ENCODE measurements around the gene PRR30.
"Not testable (repeated sequence)": the region's sequence is repeated elsewhere in the genome, so short reads cannot be mapped to it uniquely, and the experiment has no call there.

PRR30 gene

DNA sequence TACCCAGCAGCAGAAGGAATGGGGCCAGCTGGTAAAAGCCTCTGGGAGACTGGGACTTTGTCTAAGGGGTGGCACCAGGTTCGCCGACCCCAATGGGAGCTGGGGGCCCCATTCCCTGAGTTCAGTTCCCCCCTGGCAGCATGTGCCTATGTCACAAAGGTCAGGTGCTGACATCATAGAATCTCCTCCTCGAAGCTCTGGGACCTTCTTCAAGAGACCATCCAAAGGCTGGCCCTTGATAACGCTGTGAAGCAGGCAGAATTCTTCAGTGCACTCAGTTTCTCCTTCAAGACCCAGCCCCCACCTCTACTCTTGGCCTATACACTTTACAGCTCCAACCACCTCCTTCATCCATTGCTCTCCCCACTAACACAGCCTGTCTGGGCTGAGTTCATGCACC is at the start of gene PRR30:
Gene PRR30, minus strand, starts transcription at position 101 of the 400 bp plus-strand sequence. CDS start 1,081 bp downstream, outside the sequence.
- no peak for DNase-seq (ENCODE audit: low read depth)

DNA sequence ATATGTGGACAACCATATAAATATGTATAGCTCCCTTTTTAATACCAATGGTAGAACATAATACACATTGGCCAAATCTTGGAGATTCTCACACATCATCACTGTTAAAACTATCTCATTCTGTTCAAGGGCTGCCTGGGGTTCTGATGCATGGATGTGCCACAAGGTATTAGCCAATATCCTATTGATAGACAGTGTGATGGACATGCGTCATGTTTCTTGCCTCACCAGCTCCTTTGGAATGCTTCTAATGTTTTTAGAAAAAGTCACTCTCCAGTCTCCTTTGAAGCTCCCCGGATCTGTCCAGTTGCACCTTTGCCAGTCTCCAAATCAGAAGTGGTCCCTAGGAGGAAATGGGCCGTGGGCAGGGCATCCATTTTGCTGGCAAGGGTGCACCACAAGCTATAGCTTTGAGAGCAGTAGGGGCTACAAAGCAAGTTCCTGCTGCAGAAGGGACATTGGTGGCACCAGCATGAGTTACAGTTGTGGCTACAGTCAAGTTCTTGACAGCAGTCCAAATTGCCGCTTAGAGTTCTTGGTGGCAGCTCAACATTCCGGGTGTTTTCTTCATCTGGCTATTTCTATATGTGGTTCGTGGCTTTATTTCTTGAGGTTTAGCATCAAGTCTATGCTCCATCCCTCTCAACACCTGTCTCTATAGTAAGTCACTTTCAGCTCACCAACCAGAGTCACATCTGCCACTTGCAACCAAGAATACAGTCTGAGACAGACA is 47.6 kb upstream of the PRR30 start:
- no peak for DNase-seq (ENCODE audit: low read depth)

DNA sequence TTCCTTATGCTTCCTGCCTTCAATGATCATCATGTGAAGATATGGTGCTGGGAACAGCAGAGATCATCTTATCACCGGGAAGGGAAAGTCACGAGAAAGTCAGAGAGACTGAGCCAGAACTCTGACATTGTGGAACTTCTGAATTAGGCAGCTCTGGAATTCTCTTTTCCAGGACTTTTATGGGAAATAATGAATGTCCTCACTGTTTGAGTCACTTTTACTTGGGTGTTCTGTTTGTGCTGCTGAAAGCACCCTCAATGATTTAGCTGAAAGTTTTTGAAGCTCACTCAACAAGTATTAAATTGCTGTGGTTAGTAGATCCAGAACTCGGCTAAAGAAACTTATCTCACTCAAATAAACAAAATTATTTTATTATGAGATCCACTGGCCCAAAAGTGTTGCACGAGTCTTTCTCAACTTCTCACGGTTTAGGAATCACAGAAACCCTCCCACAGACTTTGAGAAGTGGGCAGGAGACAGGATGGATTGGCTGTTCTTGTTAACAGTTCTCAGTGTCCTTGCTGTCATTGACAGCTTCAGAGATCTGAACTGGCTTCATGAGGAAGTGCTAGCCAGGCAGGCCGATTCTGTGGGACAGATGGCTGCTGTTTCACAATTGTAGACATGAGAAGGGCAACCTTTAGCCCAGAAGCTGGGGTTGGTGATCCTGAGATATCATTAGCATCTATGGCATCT is 46.3 kb upstream of the PRR30 start:
- DNase-seq (ENCODE audit: low read depth): peak; percentile 93

DNA sequence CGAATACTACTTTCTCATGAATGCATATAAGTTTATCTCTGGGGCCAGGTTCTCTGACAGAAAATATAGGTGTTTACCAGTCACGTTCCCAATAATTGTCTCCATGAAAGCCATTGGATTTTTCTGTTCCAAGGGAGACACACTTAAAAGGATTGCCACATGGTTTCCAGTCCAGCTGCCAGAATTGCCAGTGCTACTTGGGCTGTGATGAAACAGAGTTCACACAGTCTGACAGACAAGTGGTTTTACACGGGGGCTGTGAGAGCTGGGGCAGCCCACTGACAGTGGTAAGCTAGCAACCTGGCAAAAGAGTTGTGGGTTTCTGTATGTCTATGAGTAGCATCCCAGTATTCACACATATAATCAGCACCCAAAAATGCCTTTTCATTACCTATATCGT is 44.9 kb upstream of the PRR30 start:
- no peak for DNase-seq (ENCODE audit: low read depth)

DNA sequence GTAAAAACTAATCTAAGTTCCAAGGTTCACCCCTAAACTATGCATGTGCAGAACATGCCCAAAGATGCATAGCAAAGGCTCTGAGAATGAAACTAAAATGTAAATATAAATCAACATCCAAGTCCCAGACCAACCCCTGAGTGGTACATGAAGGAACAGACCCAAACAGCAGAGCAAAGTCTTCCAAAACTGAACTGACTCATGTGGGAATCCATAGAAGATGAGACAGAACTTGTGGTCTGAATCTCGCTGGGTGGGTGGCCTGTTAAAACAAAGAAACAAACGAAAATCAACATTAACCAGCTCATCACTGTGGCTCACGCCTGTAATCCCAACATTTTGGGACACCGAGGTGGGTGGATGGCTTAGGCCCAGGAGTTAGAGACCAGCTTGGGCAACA is 43.1 kb upstream of the PRR30 start:
- DNase-seq (ENCODE audit: low read depth): no peak

DNA sequence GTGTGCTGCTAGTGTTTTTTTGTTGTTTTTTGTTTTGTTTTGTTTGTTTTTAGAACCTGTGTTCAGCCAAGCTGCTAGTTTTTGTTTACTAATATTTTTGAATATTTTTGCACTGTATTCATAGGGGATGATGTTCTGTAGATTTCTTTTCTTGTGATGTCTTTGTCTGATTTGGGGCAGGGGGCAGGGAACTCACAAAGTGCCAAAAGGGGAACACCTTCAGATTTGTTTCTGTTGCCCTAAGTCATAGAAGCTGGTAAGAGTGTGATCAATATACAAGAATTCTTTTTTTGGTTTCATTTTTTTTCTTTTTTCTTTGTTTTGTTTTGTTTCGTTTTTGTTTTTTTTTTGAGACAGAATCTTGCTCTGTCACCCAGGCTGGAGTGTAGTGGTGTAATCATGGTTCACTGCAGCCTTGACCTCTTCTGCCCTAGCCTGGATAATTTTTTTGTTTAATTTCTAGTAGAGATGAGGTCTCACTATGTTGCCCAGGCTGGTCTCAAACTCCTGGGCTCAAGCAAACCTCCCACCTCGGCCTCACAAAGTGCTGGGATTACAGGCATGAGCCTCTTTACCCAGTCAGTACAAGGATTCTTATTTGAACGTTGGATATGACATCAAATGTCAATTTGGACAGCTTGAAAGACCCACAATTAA is 40.3 kb upstream of the PRR30 start:
- no peak for DNase-seq (ENCODE audit: low read depth)

DNA sequence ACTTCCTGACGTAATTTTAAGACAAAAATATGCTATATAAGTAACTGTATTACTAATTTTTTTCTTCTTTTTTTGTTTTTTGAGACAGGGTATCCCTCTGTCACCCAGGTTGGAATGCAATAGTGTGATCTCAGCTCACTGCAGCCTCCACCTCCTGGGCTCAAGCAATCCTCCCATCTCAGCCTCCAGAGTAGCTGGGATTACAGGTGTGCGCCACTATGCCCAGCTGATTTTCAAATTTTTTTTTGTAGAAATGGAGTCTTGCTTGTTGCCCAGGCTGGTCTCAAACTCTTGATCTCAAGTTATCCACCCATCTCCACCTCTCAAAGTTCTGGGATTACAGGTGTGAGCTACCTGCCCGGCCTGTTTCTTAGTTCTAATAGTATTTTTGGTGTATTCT is 39.3 kb upstream of the PRR30 start:
- no peak for DNase-seq (ENCODE audit: low read depth)

DNA sequence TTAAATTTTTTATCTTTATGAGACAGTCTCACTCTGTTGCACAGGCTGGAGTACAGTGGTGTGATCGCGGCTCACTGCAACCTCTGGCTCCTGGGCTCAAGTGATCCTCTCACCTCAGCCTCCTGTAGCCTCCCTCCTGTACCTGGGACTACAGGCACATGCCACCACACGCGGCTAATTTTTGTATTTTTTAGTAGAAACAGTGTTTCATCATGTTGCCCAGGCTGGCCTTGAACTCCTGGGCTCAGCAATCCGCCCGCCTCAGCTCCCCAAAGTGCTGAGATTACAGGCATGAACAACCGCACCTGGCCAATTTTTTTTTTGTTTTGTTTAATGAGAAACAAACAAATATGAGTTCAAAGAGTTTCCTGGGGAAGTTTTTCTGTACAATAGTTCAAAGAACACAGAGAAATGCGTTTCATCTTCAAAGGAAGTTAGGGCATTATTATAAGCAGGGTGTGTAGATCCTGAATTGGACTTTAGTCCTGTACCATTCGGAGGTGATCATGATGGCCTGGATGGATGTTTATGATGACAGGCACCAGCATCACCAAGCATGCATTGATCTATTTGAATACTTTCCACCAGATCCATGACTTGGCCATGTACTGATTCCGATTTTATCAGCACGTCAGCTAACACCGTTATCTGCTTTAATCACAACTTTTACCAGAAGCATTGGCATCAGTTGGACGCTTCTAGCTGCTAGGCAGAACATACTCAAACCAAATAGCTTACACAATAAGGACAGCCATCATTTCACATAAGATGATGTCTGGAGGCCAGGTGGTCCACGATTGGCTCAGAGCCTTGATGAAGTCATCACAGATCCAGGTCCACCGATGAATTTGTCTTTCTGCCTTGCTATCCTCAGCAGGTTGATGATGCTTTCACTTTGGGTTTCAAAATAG is 38.5 kb upstream of the PRR30 start:
- DNase-seq (ENCODE audit: low read depth): no peak

DNA sequence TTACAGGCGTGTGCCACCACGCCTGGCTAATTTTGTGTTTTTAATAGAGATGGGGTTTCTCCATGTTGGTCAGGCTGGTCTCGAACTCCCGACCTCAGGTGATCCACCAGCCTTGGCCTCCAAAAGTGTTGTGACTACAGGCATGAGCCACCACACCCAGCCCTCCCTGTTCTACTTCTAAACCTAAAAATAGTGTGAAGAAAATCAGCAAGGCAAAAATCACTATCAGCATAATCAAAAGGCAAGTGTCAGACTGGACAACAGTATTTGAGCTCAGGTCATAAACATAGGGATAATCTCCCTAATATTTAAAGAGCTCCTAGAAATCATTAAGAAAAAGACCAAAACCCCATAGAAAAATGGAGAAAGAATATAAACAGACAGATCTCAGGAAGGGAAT is 36.6 kb upstream of the PRR30 start:
- not testable (repeated sequence) for DNase-seq (ENCODE audit: low read depth)

DNA sequence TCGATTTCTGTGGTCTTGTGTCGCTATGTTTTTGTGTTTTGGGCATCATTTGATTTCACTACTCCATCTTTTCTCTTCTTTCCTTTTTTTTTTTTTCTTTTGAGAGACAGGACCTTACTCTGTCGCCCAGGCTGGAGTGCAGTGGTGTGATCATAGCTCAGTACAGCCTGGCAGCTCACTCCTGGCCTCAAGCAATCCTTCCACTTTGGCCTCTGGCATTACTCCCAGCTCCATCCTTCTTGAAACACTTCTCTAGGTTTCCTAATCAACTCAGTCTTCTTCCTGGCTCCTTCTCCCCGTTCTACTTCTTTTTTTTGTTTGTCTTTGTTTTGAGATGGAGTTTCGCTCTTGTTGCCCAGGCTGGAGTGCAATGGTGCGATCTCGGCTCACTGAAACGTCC is 36.1 kb upstream of the PRR30 start:
- no peak for DNase-seq (ENCODE audit: low read depth)

DNA sequence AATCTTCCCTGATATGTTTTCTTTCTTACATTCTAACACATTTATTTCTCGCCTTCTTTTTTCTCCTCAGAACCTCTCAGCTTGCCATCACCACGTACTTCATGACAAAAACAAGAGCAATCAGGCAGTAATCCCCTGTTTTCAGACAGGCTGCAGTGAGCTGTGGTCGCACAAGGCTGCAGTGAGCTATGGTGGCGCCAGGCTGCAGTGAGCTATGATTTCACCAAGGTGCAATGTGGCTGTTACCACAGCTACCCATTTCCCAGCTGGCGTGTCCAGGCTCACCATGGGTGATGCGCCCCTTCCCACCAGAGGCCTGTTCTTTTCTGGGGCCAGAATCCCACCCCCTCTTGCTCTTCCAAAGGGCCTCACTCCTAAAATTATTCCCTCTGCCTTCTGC is 35.4 kb upstream of the PRR30 start:
- DNase-seq (ENCODE audit: low read depth): no peak

DNA sequence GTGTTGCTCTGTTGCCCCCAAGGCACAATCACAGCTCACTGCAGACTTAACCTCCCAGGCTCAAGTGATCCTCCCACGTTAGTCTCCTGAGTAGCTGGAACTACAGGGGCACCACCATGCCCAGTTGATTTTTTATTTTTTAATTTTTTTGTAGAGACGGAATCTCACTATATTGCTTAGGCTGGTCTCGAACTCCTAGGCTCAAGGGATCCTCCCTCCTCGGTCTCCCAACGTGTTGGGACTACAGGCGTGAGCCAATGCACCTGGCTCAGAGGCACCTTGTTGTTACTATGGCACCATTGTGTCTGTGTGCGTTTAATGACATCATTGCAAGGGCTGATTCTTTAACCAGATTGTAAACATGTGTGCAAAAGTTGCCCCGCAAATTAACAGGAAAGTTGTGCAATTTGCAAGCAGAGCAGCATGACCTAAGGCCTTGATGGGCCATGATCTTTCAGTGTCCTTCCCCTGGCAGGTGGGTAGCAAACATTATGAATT is 32.2 kb upstream of the PRR30 start:
- DNase-seq (ENCODE audit: low read depth): no peak

DNA sequence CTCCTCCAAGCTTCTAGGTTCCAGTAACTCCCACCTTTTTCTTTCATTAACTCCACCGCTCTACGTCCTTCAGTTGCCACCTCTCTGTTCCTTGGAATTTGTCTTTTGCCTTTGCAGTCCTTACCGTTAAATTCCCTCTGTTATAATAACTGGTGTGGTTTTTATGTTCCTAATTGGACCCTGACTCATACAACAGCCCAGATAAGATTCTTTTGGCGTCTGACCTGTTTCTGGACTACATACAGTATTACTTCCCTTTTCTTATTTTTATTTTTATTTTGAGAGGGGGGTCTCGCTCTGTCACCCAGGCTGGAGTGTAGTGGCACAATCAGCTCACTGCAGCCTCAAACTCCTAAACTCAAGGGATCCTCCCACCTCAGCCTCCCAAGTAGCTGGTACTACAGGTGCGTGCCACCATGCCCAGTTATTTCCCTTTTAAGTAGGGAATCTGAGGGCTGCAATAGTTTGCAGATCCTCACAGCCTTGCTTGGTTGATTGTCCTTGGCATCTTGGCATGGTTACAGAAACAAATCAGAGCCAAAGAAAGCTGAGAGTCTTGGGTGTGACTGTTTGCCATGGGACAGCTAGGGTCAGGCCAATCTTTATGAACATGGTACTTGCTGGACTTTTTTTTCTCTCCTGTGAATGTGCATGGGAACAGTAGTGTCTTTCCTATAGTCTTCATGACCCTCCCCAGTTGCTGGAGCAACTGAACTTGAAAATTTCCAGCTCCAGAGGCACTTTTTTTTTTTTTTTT is 31.5 kb upstream of the PRR30 start:
- DNase-seq (ENCODE audit: low read depth): no peak

DNA sequence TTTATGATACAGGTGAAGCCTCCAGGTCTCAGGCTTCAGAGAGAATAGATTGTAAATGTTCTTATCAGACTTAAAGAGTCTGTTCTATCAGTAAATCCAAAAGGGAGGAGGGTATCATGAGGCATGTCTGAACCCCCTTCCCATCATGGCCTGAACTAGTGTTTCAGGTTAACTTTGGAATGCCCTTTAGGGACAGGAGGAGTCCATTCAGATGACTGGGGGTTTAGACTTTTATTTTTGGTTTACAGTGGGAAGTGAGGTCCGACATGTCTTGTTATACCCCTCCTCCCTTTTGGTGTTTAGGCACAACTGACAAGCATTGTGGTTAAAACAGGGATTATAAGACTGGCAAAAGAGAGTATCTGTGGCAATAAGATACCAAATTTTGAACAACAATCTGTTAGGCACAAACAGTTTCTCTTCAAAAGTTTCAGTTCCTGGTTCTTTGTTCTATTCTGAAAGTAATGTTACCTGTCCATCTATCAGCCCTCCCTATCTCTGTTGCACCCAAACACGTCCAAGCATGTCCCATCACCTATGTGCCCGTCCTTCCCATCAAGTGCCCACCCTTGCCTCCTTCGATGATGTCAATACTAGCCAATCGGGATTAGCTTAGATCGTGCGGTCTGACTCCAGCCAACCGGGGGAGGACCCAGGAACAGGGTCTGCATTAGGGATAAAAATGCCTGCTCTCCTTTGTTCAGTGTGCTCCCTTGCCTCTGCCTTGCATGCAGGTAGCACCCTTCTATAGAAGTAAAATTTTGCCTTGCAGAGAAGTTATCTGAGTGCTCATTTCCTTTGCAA is 26.0 kb upstream of the PRR30 start:
- no peak for DNase-seq (ENCODE audit: low read depth)

DNA sequence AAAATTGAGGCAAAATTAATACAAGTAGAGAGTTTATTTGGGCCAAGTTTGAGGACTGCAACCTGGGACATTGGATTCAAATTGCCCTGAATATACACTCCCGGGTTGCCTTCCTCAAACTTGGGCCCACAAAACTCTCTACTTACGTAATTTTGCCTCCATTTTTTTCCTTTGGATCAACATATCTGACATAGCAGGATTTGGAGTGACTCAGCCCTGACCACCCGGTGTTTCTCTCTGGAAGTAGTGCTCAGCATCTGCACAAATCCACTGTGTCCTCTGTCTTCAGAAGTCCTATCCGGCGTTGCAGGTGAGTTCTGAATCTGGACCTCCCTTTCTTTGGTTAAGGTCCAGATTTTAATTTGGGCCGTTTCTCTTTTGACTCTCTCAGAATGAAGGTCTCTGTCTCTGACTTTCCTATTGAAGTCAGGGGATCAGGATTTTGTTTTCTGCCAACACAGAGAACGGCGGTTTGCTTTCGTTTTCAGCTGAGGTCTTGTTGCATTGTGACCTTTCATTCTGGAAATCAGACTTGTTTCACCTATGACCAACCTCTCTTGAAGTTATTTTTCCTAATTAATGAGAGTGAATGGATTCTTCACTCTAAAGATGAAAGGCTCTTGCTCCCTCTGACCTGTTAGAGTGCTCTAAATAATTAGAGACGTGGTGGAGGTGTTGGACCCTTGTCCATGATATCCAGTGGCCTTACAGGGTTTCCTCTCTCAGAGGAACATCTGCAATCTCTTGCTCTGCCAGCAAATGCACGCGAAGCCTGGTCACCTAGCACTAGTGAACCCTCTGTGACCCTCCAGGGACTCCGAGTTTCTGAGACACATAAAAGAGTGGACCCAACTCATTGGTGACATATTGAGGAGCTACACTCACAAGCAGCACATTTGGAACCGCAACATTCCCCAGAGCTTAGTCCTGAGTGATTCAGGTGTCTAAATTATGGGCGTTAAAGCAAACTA is 23.2 kb upstream of the PRR30 start:
- no peak for DNase-seq (ENCODE audit: low read depth)

DNA sequence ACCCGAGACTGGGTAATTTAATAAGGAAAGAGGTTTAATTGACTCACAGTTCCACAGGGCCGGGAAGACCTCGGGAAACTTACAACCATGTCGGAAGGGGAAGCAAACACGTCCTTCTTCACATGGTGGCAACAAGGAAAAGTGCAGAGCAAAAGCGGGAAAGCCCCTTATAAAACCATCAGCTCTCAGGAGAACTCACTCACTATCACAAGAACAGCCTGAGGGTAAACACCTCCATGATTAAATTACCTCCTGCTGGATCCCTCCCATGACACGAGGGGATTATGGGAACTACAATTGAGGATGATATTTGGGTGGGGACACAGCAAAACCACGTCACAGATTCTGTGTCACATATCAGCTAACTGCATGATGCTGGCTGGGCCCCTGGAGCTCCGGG is 21.0 kb upstream of the PRR30 start:
- DNase-seq (ENCODE audit: low read depth): no peak

DNA sequence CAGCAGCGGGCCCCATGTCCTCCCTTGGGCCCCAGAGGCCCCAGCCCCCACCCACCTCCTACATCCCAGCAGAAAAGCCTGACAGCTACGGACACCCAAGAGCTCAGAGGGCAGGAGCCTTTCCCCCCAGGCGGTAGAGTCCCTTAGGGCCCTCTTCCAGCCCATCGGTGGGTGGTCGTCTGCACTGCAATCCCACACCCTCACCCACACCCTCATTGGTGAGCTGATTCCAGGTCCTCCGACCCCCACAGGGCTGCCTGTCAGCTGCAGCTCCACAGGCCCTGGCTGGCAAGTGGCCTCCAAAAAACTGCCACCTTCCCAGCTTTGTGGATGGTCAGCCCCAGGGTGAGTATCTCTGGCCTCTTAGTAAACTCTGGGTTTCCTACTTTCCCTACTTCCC is 20.1 kb upstream of the PRR30 start:
- DNase-seq (ENCODE audit: low read depth): no peak

DNA sequence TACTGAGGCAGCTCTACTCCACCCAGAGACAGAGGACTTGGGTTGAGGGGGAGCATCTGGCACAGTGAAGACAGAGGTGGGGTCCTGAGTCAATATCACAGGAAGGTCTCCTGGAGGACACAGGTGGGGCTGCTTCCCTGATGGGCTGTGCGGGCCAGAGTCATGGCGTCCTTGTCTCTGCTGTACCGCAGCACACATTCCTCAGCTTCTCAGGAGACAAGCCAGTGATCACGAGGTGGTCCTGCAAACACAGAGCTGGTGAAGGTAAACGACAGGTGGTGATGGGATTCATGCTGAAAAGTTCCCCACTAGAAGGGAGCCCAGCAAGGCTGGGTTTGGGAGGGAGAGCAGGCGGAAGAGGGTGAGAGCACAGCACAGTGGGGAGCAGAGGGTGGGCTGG is 19.3 kb upstream of the PRR30 start:
- no peak for DNase-seq (ENCODE audit: low read depth)

DNA sequence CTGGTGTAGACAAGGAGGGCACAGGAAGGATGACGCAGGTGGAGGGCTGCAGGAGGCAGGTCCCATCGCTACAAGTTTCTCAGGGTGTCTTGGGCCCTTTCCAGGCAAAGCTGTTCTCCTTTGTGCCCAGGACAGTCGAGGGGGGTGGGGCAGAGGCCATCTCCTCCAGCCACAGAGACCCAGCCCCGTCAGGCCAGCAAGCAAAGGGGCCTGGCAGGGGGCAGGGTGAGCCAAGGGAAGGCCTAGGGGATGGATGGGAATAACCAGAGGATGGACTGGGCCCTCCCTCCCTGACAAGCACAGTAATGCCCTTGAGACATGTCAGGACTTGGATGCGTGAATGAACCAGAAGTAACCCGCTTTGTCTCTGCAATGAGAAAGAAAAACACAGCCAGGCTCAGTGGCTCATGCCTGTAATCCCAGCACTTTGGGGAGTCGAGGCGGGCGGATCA is 15.9 kb upstream of the PRR30 start:
- no peak for DNase-seq (ENCODE audit: low read depth)
